ENCODE results near the gene DDX1.

Gene DDX1

GRCh38 chr2:15613736-15614429 lies 22.2 kb downstream of the DDX1 start:
- DNase-seq (ENCODE audit: insufficient read length, low spot score) (no peak), FAIRE-seq (no peak)
- TF ChIP-seq TAF1 (IDR thresholded peaks at IDR 0.05; ENCODE audit: low read depth, low read length) (no peak), POLR2AphosphoS5 (IDR thresholded peaks at IDR 0.05; ENCODE audit: low read depth, low read length) (no peak), SPI1 (IDR thresholded peaks at IDR 0.05; ENCODE audit: low read depth, low read length) (no peak), POU2F2 (IDR thresholded peaks at IDR 0.05; ENCODE audit: low read depth, low read length) (no peak), POLR2A (IDR thresholded peaks at IDR 0.05; ENCODE audit: low read depth, low read length) (no peak), PAX5 (IDR thresholded peaks at IDR 0.05; ENCODE audit: insufficient read depth, low read length, severe bottlenecking) (no peak)

GRCh38 chr2:15614545-15615300 lies 23.1 kb downstream of the DDX1 start:
- TF ChIP-seq TAF1 (IDR thresholded peaks at IDR 0.05; ENCODE audit: low read depth, low read length) (no peak), POLR2AphosphoS5 (IDR thresholded peaks at IDR 0.05; ENCODE audit: low read depth, low read length) (no peak), SPI1 (IDR thresholded peaks at IDR 0.05; ENCODE audit: low read depth, low read length) (no peak), POLR2A (IDR thresholded peaks at IDR 0.05; ENCODE audit: low read depth, low read length) (no peak), POU2F2 (IDR thresholded peaks at IDR 0.05; ENCODE audit: low read depth, low read length) (no peak), PAX5 (IDR thresholded peaks at IDR 0.05; ENCODE audit: insufficient read depth, low read length, severe bottlenecking) (no peak)
- DNase-seq (ENCODE audit: insufficient read length, low spot score): no peak

GRCh38 chr2:15615301-15615920 lies 23.7 kb downstream of the DDX1 start:
- FAIRE-seq (peak; percentile 45), DNase-seq (ENCODE audit: insufficient read length, low spot score) (no peak)
- TF ChIP-seq PAX5 (IDR thresholded peaks at IDR 0.05; ENCODE audit: insufficient read depth, low read length, severe bottlenecking) (no peak), POU2F2 (IDR thresholded peaks at IDR 0.05; ENCODE audit: low read depth, low read length) (no peak), POLR2AphosphoS5 (IDR thresholded peaks at IDR 0.05; ENCODE audit: low read depth, low read length) (no peak), TAF1 (IDR thresholded peaks at IDR 0.05; ENCODE audit: low read depth, low read length) (no peak), POLR2A (IDR thresholded peaks at IDR 0.05; ENCODE audit: low read depth, low read length) (no peak), SPI1 (IDR thresholded peaks at IDR 0.05; ENCODE audit: low read depth, low read length) (no peak)

More at GRCh38 chr2:15614545-15615300, 23.1 kb downstream of the DDX1 start:
- FAIRE-seq: no peak

GRCh38 chr2:15616429-15616828 lies 24.8 kb downstream of the DDX1 start:
- no peak for TF ChIP-seq POLR2AphosphoS5 (IDR thresholded peaks at IDR 0.05; ENCODE audit: low read depth, low read length)
- TF ChIP-seq POLR2A (IDR thresholded peaks at IDR 0.05; ENCODE audit: low read depth, low read length): no peak
- TF ChIP-seq PAX5 (IDR thresholded peaks at IDR 0.05; ENCODE audit: insufficient read depth, low read length, severe bottlenecking): no peak
- no peak for TF ChIP-seq SPI1 (IDR thresholded peaks at IDR 0.05; ENCODE audit: low read depth, low read length)
- TF ChIP-seq POU2F2 (IDR thresholded peaks at IDR 0.05; ENCODE audit: low read depth, low read length): no peak
- no peak for TF ChIP-seq TAF1 (IDR thresholded peaks at IDR 0.05; ENCODE audit: low read depth, low read length)
- no peak for FAIRE-seq
- no peak for DNase-seq (ENCODE audit: insufficient read length, low spot score)

- no peak for DNase-seq (ENCODE audit: insufficient read length, low spot score)
- FAIRE-seq: no peak
- no peak for TF ChIP-seq POLR2A (IDR thresholded peaks at IDR 0.05; ENCODE audit: low read depth, low read length)
- no peak for TF ChIP-seq PAX5 (IDR thresholded peaks at IDR 0.05; ENCODE audit: insufficient read depth, low read length, severe bottlenecking)
- no peak for TF ChIP-seq POLR2AphosphoS5 (IDR thresholded peaks at IDR 0.05; ENCODE audit: low read depth, low read length)
- TF ChIP-seq SPI1 (IDR thresholded peaks at IDR 0.05; ENCODE audit: low read depth, low read length): no peak
- no peak for TF ChIP-seq TAF1 (IDR thresholded peaks at IDR 0.05; ENCODE audit: low read depth, low read length)
Observed at GRCh38 chr2:15616850-15617777, 25.4 kb downstream of the DDX1 start.

GRCh38 chr2:15617778-15618448 lies 26.2 kb downstream of the DDX1 start:
- FAIRE-seq (no peak), DNase-seq (ENCODE audit: insufficient read length, low spot score) (no peak)
- TF ChIP-seq PAX5 (IDR thresholded peaks at IDR 0.05; ENCODE audit: insufficient read depth, low read length, severe bottlenecking): no peak
- TF ChIP-seq POLR2A (IDR thresholded peaks at IDR 0.05; ENCODE audit: low read depth, low read length): no peak
- no peak for TF ChIP-seq TAF1 (IDR thresholded peaks at IDR 0.05; ENCODE audit: low read depth, low read length)
- TF ChIP-seq SPI1 (IDR thresholded peaks at IDR 0.05; ENCODE audit: low read depth, low read length): no peak
- TF ChIP-seq POU2F2 (IDR thresholded peaks at IDR 0.05; ENCODE audit: low read depth, low read length): no peak
- no peak for TF ChIP-seq POLR2AphosphoS5 (IDR thresholded peaks at IDR 0.05; ENCODE audit: low read depth, low read length)

- FAIRE-seq: no peak
- no peak for TF ChIP-seq POU2F2 (IDR thresholded peaks at IDR 0.05; ENCODE audit: low read depth, low read length)
- TF ChIP-seq PAX5 (IDR thresholded peaks at IDR 0.05; ENCODE audit: insufficient read depth, low read length, severe bottlenecking): no peak
- no peak for TF ChIP-seq TAF1 (IDR thresholded peaks at IDR 0.05; ENCODE audit: low read depth, low read length)
- TF ChIP-seq SPI1 (IDR thresholded peaks at IDR 0.05; ENCODE audit: low read depth, low read length): no peak
- TF ChIP-seq POLR2AphosphoS5 (IDR thresholded peaks at IDR 0.05; ENCODE audit: low read depth, low read length): no peak
- no peak for TF ChIP-seq POLR2A (IDR thresholded peaks at IDR 0.05; ENCODE audit: low read depth, low read length)
Observed at GRCh38 chr2:15618449-15618855, 26.8 kb downstream of the DDX1 start.

GRCh38 chr2:15619076-15619475 lies 27.4 kb downstream of the DDX1 start:
- no peak for FAIRE-seq
- no peak for TF ChIP-seq TAF1 (IDR thresholded peaks at IDR 0.05; ENCODE audit: low read depth, low read length)
- no peak for TF ChIP-seq POU2F2 (IDR thresholded peaks at IDR 0.05; ENCODE audit: low read depth, low read length)
- no peak for TF ChIP-seq POLR2A (IDR thresholded peaks at IDR 0.05; ENCODE audit: low read depth, low read length)
- TF ChIP-seq SPI1 (IDR thresholded peaks at IDR 0.05; ENCODE audit: low read depth, low read length): no peak
- TF ChIP-seq PAX5 (IDR thresholded peaks at IDR 0.05; ENCODE audit: insufficient read depth, low read length, severe bottlenecking): no peak
- TF ChIP-seq POLR2AphosphoS5 (IDR thresholded peaks at IDR 0.05; ENCODE audit: low read depth, low read length): no peak

More at GRCh38 chr2:15618449-15618855, 26.8 kb downstream of the DDX1 start:
- no peak for DNase-seq (ENCODE audit: insufficient read length, low spot score)

More at GRCh38 chr2:15619076-15619475, 27.4 kb downstream of the DDX1 start:
- no peak for DNase-seq (ENCODE audit: insufficient read length, low spot score)
